ENCODE data around the gene PKP4.

PKP4 gene

GRCh38 chr2:158509928-158510797 is 53.4 kb downstream of the PKP4 start:
- H3K9ac ChIP-seq (ENCODE audit: low read length): no peak overlapping the region
- no peak overlapping the region for H3K27ac ChIP-seq (ENCODE audit: low read depth, low read length)
- no peaks in the 10 kb centered on the region for H3K79me2 ChIP-seq (ENCODE audit: insufficient read depth, low read length)
- no peak overlapping the region for H2AFZ ChIP-seq (ENCODE audit: low read depth, low read length, severe bottlenecking)
- no peaks in the 10 kb centered on the region for H3K36me3 ChIP-seq (ENCODE audit: low read length)
- no peaks in the 10 kb centered on the region for H3K27me3 ChIP-seq (ENCODE audit: low read length)
- H3K9me2 ChIP-seq (replicated peaks; ENCODE audit: insufficient read depth, low read length): no peaks in the 10 kb centered on the region
- TF ChIP-seq EZH2phosphoT487 (conservative IDR thresholded peaks at IDR 0.05; ENCODE audit: low read length): no peak
- TF ChIP-seq, protein P1, sequence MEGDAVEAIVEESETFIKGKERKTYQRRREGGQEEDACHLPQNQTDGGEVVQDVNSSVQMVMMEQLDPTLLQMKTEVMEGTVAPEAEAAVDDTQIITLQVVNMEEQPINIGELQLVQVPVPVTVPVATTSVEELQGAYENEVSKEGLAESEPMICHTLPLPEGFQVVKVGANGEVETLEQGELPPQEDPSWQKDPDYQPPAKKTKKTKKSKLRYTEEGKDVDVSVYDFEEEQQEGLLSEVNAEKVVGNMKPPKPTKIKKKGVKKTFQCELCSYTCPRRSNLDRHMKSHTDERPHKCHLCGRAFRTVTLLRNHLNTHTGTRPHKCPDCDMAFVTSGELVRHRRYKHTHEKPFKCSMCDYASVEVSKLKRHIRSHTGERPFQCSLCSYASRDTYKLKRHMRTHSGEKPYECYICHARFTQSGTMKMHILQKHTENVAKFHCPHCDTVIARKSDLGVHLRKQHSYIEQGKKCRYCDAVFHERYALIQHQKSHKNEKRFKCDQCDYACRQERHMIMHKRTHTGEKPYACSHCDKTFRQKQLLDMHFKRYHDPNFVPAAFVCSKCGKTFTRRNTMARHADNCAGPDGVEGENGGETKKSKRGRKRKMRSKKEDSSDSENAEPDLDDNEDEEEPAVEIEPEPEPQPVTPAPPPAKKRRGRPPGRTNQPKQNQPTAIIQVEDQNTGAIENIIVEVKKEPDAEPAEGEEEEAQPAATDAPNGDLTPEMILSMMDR (IDR thresholded peaks at IDR 0.05; ENCODE audit: insufficient read depth, low read length, poor library complexity, severe bottlenecking): no peak
- no peaks in the 10 kb centered on the region for H3F3A ChIP-seq (ENCODE audit: insufficient read depth)
- H4K20me1 ChIP-seq (ENCODE audit: low read depth, low read length): no peaks in the 10 kb centered on the region
- no peak overlapping the region for H3K4me2 ChIP-seq (ENCODE audit: low read depth, low read length, poor library complexity, severe bottlenecking)
- H3K4me3 ChIP-seq (ENCODE audit: insufficient read depth, low read length, poor library complexity, severe bottlenecking): no peak overlapping the region
- no peaks in the 10 kb centered on the region for H3K9me3 ChIP-seq (ENCODE audit: insufficient read depth, low read length)

DNA sequence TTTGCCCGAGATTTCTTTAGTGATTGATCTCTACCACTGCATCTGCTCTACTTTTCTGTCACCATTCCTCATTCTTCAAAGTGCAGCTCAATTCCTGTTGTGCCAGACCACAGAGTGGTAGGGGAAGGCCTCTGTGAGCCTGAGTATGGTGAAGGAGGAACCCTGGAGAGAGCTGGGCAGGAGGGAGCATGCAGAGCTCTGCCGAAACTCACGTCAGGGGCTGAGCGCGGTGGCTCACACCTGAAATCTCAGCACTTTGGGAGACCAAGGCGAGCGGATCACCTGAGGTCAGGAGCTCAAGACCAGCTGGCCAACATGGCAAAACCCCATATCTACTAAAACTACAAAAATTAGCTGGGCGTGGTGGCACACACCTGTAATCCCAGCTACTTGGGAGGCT is 54.1 kb downstream of the PKP4 start:
- H3K9me2 ChIP-seq (replicated peaks; ENCODE audit: insufficient read depth, low read length): no peaks in the 10 kb centered on the region
- no peak for TF ChIP-seq EZH2phosphoT487 (conservative IDR thresholded peaks at IDR 0.05; ENCODE audit: low read length)
- TF ChIP-seq, protein P1 (IDR thresholded peaks at IDR 0.05; ENCODE audit: insufficient read depth, low read length, poor library complexity, severe bottlenecking): no peak
- H3K9ac ChIP-seq (ENCODE audit: low read length): no peak overlapping the region
- H3K27ac ChIP-seq (ENCODE audit: low read depth, low read length): no peak overlapping the region
- no peak overlapping the region for H2AFZ ChIP-seq (ENCODE audit: low read depth, low read length, severe bottlenecking)
- H3K9me3 ChIP-seq (ENCODE audit: insufficient read depth, low read length): no peaks in the 10 kb centered on the region
- no peaks in the 10 kb centered on the region for H3K79me2 ChIP-seq (ENCODE audit: insufficient read depth, low read length)
- no peaks in the 10 kb centered on the region for H3K36me3 ChIP-seq (ENCODE audit: low read length)
- H4K20me1 ChIP-seq (ENCODE audit: low read depth, low read length): no peaks in the 10 kb centered on the region
- no peak overlapping the region for H3K4me3 ChIP-seq (ENCODE audit: insufficient read depth, low read length, poor library complexity, severe bottlenecking)
- H3K4me2 ChIP-seq (ENCODE audit: low read depth, low read length, poor library complexity, severe bottlenecking): no peak overlapping the region
- no peaks in the 10 kb centered on the region for H3F3A ChIP-seq (ENCODE audit: insufficient read depth)
- no peaks in the 10 kb centered on the region for H3K27me3 ChIP-seq (ENCODE audit: low read length)

DNA sequence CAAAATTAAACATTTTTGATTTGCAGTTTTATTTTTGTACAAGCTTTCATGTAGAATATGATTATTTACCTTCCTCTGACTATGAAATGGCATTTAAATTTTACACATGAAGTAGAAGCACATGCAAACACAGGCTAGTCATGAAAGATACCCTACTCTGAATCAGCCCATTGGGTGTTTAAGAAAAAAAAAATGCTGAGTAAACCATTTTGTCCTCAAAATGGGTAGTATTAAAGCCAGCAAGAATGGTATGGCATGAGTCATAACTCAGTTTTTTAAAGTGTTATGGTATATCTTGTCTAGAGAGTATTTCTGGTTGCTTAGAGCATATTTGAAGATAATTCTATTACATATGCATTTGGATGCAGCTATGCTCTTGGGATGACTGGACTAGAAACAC is 55.0 kb downstream of the PKP4 start:
- no peak overlapping the region for H3K4me3 ChIP-seq (ENCODE audit: insufficient read depth, low read length, poor library complexity, severe bottlenecking)
- TF ChIP-seq, protein P1 (IDR thresholded peaks at IDR 0.05; ENCODE audit: insufficient read depth, low read length, poor library complexity, severe bottlenecking): no peak
- TF ChIP-seq EZH2phosphoT487 (conservative IDR thresholded peaks at IDR 0.05; ENCODE audit: low read length): no peak
- H3K4me2 ChIP-seq (ENCODE audit: low read depth, low read length, poor library complexity, severe bottlenecking): no peak overlapping the region
- no peaks in the 10 kb centered on the region for H3K9me3 ChIP-seq (ENCODE audit: insufficient read depth, low read length)
- no peaks in the 10 kb centered on the region for H3K27me3 ChIP-seq (ENCODE audit: low read length)
- no peaks in the 10 kb centered on the region for H3K9me2 ChIP-seq (replicated peaks; ENCODE audit: insufficient read depth, low read length)
- H3K9ac ChIP-seq (ENCODE audit: low read length): no peak overlapping the region
- no peaks in the 10 kb centered on the region for H3F3A ChIP-seq (ENCODE audit: insufficient read depth)
- H3K36me3 ChIP-seq (ENCODE audit: low read length): no peaks in the 10 kb centered on the region
- no peaks in the 10 kb centered on the region for H4K20me1 ChIP-seq (ENCODE audit: low read depth, low read length)
- no peak overlapping the region for H3K27ac ChIP-seq (ENCODE audit: low read depth, low read length)
- no peak overlapping the region for H2AFZ ChIP-seq (ENCODE audit: low read depth, low read length, severe bottlenecking)
- H3K79me2 ChIP-seq (ENCODE audit: insufficient read depth, low read length): no peaks in the 10 kb centered on the region
